ENCODE measurements around the gene PRKAG1.

DNA sequence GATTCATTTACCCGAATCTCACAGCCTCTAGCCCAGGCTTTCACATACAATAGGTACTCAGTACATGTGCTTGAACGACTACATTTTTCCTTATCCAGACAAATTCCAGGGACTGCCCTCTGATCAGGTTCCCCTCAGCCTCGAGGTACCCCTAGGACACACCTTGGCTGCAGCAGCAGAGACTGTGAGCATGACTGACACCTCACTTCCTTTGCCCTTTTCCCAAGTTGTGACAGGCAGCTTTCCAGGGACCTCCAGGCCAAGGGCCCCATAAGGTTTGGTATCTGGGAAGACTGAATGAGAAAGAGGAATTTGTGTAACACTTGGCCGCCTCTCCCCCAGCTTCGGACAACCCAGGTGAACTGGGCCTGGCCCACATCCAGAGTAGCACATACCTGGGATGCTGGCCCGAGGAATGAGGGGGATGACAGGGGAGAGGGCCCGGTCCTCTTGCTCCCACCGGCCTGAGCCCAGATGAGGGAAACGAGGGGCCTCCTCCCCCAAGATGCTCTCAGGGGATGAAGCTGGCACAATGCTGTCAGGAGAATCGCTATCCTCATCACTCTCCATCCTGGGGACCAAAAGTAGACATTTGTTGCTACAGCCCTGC, 10.2 kb upstream of the PRKAG1 start:
- TF ChIP-seq, protein P1, sequence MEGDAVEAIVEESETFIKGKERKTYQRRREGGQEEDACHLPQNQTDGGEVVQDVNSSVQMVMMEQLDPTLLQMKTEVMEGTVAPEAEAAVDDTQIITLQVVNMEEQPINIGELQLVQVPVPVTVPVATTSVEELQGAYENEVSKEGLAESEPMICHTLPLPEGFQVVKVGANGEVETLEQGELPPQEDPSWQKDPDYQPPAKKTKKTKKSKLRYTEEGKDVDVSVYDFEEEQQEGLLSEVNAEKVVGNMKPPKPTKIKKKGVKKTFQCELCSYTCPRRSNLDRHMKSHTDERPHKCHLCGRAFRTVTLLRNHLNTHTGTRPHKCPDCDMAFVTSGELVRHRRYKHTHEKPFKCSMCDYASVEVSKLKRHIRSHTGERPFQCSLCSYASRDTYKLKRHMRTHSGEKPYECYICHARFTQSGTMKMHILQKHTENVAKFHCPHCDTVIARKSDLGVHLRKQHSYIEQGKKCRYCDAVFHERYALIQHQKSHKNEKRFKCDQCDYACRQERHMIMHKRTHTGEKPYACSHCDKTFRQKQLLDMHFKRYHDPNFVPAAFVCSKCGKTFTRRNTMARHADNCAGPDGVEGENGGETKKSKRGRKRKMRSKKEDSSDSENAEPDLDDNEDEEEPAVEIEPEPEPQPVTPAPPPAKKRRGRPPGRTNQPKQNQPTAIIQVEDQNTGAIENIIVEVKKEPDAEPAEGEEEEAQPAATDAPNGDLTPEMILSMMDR (conservative IDR thresholded peaks at IDR 0.05; ENCODE audit: low read depth, low read length), result no peak
- TF ChIP-seq EZH2 (IDR thresholded peaks at IDR 0.05; ENCODE audit: low read length, unreplicated experiment) (no peak), EZH2phosphoT487 (IDR thresholded peaks at IDR 0.05; ENCODE audit: borderline replicate concordance, low read length) (no peak)
